Breast epithelium (tissue), 4 donors: ENCODE measurements around the gene PEBP1. TPM values are rescaled to one million over a fixed set of nuclear protein-coding genes. Genes with fewer than 3 reads are reported as not detected.

ENCODE experiments used
- DNase-seq, 2 donors: peaks; one replicate each; pipeline ENCODE4 v3.0.0-alpha.2; 2019; ENCODE audit warnings: low spot score in 2 of 2
- H3K27ac ChIP-seq, 2 donors: fragments of 200-600 bp; sonication (generic) in 1 of 2; one replicate each; pipeline ENCODE4 v1.5.1; 2016 to 2019; ENCODE audit warnings: mild to moderate bottlenecking in 1 of 2
- H3K27me3 ChIP-seq, 2 donors: fragments of 200-600 bp; sonication (generic) in 1 of 2; one replicate each; pipeline versions ENCODE4 v1.5.1 to v1.6.0; 2017 to 2019; ENCODE audit warnings: control low read depth in 1 of 2, mild to moderate bottlenecking in 1 of 2
- H3K36me3 ChIP-seq: fragments of 200-600 bp; one replicate; pipeline ENCODE4 v1.5.1; 2019
- H3K4me1 ChIP-seq, 2 donors: fragments of 200-600 bp; sonication (generic); one replicate each; pipeline ENCODE4 v1.5.1; 2016 to 2019; ENCODE audit warnings: control low read depth in 1 of 2
- H3K4me3 ChIP-seq, 3 donors: fragments of 200-600 bp; sonication (generic); 1 replicate in 2 of 3; 2 replicates in 1 of 3; pipeline ENCODE4 v1.5.1; 2016 to 2019; ENCODE audit warnings: mild to moderate bottlenecking in 3 of 3, moderate library complexity in 2 of 3
- H3K9me3 ChIP-seq, 2 donors: fragments of 200-600 bp; sonication (generic) in 1 of 2; one replicate each; pipeline ENCODE4 v1.5.1; 2016 to 2019; ENCODE audit warnings: control low read depth in 1 of 2
- CTCF ChIP-seq, 3 donors: fragments of 450-650 bp; IDR thresholded peaks; one replicate each; pipeline ENCODE4 v1.5.1; 2016 to 2017; ENCODE audit warnings: antibody characterized with exemption in 3 of 3, mild to moderate bottlenecking in 3 of 3, moderate library complexity in 3 of 3
- POLR2A ChIP-seq: fragments of 450-650 bp; IDR thresholded peaks from one replicate; pipeline ENCODE4 v1.6.1; 2016; ENCODE audit warnings: antibody characterized with exemption, mild to moderate bottlenecking, moderate library complexity
- POLR2AphosphoS5 ChIP-seq, 3 donors: sonication (generic); formaldehyde crosslinking; IDR thresholded peaks; one replicate each; pipeline ENCODE4 v1.6.1; 2017; ENCODE audit warnings: antibody characterized with exemption in 3 of 3
- intact Hi-C: fragments of 100-400 bp; cut with DNase I; formaldehyde crosslinking; loops from one replicate; pipeline ENCODE4 v1.15.1; 2023; ENCODE audit warnings: low total_unique reads
- total RNA-seq, 3 donors: library from RNA; depleted of rRNA; stranded (reverse); fragments of >200 nt; gene quantifications; one replicate each; pipeline ENCODE4 v1.1.0, GENCODE V29; 2016

The PEBP1 gene
- total RNA-seq, 3 donors from 2014 or later: 373 to 507 (median 440) TPM

DNA sequence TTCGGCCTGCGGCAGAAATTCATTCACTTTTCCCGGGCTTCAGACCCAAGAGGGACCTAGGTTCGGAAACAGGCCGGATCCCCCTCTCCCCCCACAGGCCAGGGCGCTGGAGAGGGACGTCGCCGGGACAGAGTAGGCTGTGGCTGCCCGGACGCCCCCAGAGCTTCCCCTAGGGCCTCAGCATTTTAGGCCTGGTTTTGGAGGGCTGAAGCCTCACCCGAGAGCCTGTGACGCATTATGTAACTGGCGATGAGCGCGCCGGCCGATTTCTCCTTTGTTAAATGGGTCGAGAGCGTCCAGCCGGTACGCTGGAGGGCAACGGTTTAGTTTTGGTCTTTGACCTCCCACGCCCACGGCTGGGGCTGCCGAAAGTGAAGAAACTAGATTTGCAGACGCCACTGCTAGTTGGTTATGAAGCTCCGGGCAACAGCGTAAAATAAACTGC, 657 bp downstream of the PEBP1 start:
- Histone ChIP-seq H3K36me3 (no peaks in the 10 kb centered on the region), H3K4me1 (no peaks in the 10 kb centered on the region)
- TF ChIP-seq POLR2AphosphoS5 (IDR thresholded peaks at IDR 0.05) (no peak), CTCF (IDR thresholded peaks at IDR 0.05) (no peak), POLR2A (no peak)

DNA sequence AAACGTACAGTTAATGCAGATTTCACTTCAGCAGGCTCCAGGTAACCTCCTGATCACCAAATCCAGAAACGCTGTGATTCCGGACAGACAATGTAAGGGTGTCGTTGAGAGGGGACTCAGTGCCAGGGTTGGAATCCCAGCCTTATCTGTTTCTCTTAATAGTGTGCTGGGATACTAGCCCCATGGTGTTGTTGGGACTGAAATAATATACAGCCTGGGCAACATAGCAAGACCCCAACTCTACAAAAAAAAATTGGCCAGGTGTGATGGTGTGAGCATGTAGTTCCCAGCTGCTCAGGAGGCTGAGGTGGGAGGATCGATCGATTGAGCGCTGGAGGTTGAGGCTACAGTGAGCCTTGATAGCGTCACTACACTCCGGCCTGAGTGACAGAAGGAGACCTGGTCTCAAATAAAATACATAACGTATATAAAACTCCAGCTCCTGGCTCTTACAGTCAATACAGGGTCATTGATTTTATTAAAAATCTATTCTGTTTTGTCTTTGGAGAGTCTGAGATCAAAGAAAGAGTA, 1.3 kb downstream of the PEBP1 start:
- H3K4me3 ChIP-seq: peak overlapping the region; percentile 95 to 97 (median 96)
- no peaks in the 10 kb centered on the region for H3K27me3 ChIP-seq
- H3K27ac ChIP-seq: peak overlapping the region; percentile 93 to 94
- H3K36me3 ChIP-seq: no peaks in the 10 kb centered on the region
- TF ChIP-seq CTCF (IDR thresholded peaks at IDR 0.05) (no peak), POLR2A (no peak), POLR2AphosphoS5 (IDR thresholded peaks at IDR 0.05) (no peak)
- intact Hi-C loops: no loop called here
- no peaks in the 10 kb centered on the region for H3K4me1 ChIP-seq
- DNase-seq: no peak
- H3K9me3 ChIP-seq: no peaks in the 10 kb centered on the region

More for the DNA sequence above, 657 bp downstream of the PEBP1 start:
- Histone ChIP-seq H3K4me3 (peak overlapping the region; percentile 95 to 97 (median 96)), H3K9me3 (no peaks in the 10 kb centered on the region), H3K27me3 (no peaks in the 10 kb centered on the region), H3K27ac (peak overlapping the region; percentile 93 to 94)
- intact Hi-C loops: no loop called here
- DNase-seq: peak; percentile 23 to 52

DNA sequence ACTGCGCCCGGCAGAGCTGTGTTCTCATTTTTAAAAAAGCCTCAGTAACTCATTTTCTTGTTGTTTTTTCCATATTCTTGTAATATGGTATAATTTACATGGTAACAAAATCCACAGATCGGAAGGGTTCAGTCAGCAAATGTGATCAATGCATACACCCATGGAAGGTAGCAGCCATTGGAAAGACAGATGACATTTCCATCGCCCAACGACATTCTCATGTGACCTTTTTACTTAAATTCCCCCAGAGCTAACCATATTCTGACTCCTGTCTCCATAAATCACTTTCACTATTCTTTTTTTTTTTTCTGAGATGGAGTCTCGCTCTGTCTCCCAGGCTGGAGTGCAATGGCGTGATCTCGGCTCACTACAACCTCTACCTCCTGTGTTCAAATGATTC, 4.9 kb downstream of the PEBP1 start:
- Histone ChIP-seq H3K36me3 (no peaks in the 10 kb centered on the region), H3K4me1 (no peaks in the 10 kb centered on the region), H3K4me3 (no peak overlapping the region), H3K27ac (no peak overlapping the region), H3K27me3 (no peaks in the 10 kb centered on the region), H3K9me3 (no peaks in the 10 kb centered on the region)
- TF ChIP-seq POLR2AphosphoS5 (IDR thresholded peaks at IDR 0.05) (no peak), POLR2A (no peak), CTCF (IDR thresholded peaks at IDR 0.05) (no peak)
- intact Hi-C loops: no loop called here
- no peak for DNase-seq

DNA sequence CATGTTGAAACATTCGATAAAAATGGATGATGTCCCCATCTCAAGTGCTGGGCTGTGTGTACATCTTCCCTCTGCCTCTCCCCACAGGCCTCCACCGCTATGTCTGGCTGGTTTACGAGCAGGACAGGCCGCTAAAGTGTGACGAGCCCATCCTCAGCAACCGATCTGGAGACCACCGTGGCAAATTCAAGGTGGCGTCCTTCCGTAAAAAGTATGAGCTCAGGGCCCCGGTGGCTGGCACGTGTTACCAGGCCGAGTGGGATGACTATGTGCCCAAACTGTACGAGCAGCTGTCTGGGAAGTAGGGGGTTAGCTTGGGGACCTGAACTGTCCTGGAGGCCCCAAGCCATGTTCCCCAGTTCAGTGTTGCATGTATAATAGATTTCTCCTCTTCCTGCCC, 8.6 kb downstream of the PEBP1 start:
- H3K4me3 ChIP-seq: no peak overlapping the region
- no peak for TF ChIP-seq CTCF (IDR thresholded peaks at IDR 0.05)
- TF ChIP-seq POLR2AphosphoS5 (IDR thresholded peaks at IDR 0.05): no peak
- no peak for TF ChIP-seq POLR2A
- intact Hi-C loops: no loop called here
- H3K27me3 ChIP-seq: no peaks in the 10 kb centered on the region
- no peak for DNase-seq
- no peaks in the 10 kb centered on the region for H3K4me1 ChIP-seq
- no peaks in the 10 kb centered on the region for H3K36me3 ChIP-seq
- no peak overlapping the region for H3K27ac ChIP-seq
- H3K9me3 ChIP-seq: no peaks in the 10 kb centered on the region

DNA sequence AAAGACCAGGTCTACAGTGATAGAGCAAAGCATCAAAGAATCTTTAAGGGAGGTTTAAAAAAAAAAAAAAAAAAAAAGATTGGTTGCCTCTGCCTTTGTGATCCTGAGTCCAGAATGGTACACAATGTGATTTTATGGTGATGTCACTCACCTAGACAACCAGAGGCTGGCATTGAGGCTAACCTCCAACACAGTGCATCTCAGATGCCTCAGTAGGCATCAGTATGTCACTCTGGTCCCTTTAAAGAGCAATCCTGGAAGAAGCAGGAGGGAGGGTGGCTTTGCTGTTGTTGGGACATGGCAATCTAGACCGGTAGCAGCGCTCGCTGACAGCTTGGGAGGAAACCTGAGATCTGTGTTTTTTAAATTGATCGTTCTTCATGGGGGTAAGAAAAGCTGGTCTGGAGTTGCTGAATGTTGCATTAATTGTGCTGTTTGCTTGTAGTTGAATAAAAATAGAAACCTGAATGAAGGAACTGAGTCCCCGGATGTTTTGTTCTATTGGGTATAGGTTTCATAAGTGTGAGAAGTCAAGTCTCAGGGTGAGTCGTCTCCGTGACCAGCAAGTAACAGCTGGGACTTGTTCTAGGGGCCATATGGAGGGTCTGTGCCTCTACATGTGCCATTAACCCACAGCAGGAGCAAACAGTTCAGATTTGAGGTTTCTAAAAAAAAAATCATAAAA, 9.3 kb downstream of the PEBP1 start:
- TF ChIP-seq POLR2A (no peak), POLR2AphosphoS5 (IDR thresholded peaks at IDR 0.05) (no peak)

More for the DNA sequence above, 9.3 kb downstream of the PEBP1 start:
- H3K27ac ChIP-seq: no peak overlapping the region
- no peaks in the 10 kb centered on the region for H3K9me3 ChIP-seq
- H3K27me3 ChIP-seq: no peaks in the 10 kb centered on the region
- no peak overlapping the region for H3K4me3 ChIP-seq
- DNase-seq: no peak
- H3K4me1 ChIP-seq: no peaks in the 10 kb centered on the region
- H3K36me3 ChIP-seq: no peaks in the 10 kb centered on the region
- intact Hi-C loops: no loop called here
